Esophagus squamous epithelium (tissue), 4 donors: ENCODE results near the gene LDB2.

Source experiments
- POLR2A ChIP-seq, 4 donors: fragments of 450-650 bp; IDR thresholded peaks; one replicate each; pipeline ENCODE4 v1.6.1; 2017; ENCODE audit warnings: antibody characterized with exemption in 4 of 4, mild to moderate bottlenecking in 4 of 4, moderate library complexity in 3 of 4
- TF ChIP-seq, protein P1 (sequence below), 6 experiments: fragments of 450-650 bp in 4 of 6; fragments of 200-600 bp in 2 of 6; sonication (generic) in 2 of 6; IDR thresholded peaks; one replicate each; pipeline ENCODE4 v1.5.1; 2016 to 2019; ENCODE audit warnings: antibody characterized with exemption in 6 of 6, mild to moderate bottlenecking in 4 of 6, moderate library complexity in 4 of 6

DNA sequence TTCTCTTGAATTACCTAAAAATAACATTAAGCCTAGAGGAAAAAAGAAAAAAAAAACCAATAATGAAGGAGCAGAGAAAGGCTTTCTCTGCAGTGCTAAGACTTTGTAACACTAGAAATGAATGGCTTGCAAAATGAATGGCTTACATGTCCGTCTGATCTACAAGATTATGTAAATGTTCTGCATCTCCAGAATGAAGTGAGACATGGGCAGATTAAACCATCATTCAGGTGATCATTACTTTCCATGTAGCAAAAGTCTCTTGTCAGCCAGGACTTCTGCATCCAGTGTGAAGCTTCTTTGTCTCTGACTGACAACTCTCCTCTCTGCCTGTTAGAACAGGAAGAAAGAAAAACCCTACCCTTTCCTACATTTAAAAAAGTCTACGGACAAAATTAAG lies 304.3 kb downstream of the LDB2 start:
- TF ChIP-seq, protein P1, sequence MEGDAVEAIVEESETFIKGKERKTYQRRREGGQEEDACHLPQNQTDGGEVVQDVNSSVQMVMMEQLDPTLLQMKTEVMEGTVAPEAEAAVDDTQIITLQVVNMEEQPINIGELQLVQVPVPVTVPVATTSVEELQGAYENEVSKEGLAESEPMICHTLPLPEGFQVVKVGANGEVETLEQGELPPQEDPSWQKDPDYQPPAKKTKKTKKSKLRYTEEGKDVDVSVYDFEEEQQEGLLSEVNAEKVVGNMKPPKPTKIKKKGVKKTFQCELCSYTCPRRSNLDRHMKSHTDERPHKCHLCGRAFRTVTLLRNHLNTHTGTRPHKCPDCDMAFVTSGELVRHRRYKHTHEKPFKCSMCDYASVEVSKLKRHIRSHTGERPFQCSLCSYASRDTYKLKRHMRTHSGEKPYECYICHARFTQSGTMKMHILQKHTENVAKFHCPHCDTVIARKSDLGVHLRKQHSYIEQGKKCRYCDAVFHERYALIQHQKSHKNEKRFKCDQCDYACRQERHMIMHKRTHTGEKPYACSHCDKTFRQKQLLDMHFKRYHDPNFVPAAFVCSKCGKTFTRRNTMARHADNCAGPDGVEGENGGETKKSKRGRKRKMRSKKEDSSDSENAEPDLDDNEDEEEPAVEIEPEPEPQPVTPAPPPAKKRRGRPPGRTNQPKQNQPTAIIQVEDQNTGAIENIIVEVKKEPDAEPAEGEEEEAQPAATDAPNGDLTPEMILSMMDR (IDR thresholded peaks at IDR 0.05): no peak
- no peak for TF ChIP-seq POLR2A (IDR thresholded peaks at IDR 0.05)
